SU-DHL-6 (cell line): ENCODE measurements around the gene CLEC16A.

Experiments
- H2AFZ ChIP-seq: fragments of 200-600 bp; sonication (generic); 2 replicates; pipeline ENCODE4 v1.6.1; 2014; ENCODE audit warnings: low read depth, mild to moderate bottlenecking, moderate library complexity, mixed read lengths, antibody characterized with exemption, low read length; ENCODE audit not compliant: severe bottlenecking
- H3F3A ChIP-seq: fragments of 200-600 bp; shearing (Covaris generic); 2 replicates; pipeline ENCODE4 v1.6.0; 2016; ENCODE audit warnings: antibody characterized with exemption, mild to moderate bottlenecking; ENCODE audit not compliant: insufficient read depth
- H3K27ac ChIP-seq: fragments of 200-600 bp; sonication (generic); 2 replicates; pipeline ENCODE4 v1.5.1; 2016; ENCODE audit warnings: low read depth, mild to moderate bottlenecking, low read length, moderate library complexity, mixed read lengths
- H3K27me3 ChIP-seq: fragments of 200-600 bp; sonication (generic), shearing (Covaris generic); 2 replicates; pipeline ENCODE4 v1.6.0; 2014; ENCODE audit warnings: mild to moderate bottlenecking, low read length
- H3K36me3 ChIP-seq: fragments of 200-600 bp; sonication (generic); 2 replicates; pipeline ENCODE4 v1.6.1; 2014; ENCODE audit warnings: mild to moderate bottlenecking, low read length, mixed read lengths
- H3K4me2 ChIP-seq: fragments of 300-600, 200-600 bp; shearing (Covaris generic), sonication (generic); 2 replicates; pipeline ENCODE4 v1.6.0; 2014; ENCODE audit warnings: low read length, low read depth, mild to moderate bottlenecking; ENCODE audit not compliant: poor library complexity, severe bottlenecking
- H3K4me3 ChIP-seq: fragments of 200-600 bp; sonication (generic); 2 replicates; pipeline ENCODE4 v1.5.1; 2014; ENCODE audit warnings: antibody characterized with exemption, low read length, mild to moderate bottlenecking, mixed read lengths; ENCODE audit not compliant: insufficient read depth, poor library complexity, severe bottlenecking
- H3K79me2 ChIP-seq: fragments of 200-600 bp; sonication (generic); 2 replicates; pipeline ENCODE4 v1.6.1; 2014; ENCODE audit warnings: mild to moderate bottlenecking, low read length, moderate library complexity; ENCODE audit not compliant: insufficient read depth
- H3K9ac ChIP-seq: fragments of 200-600 bp; sonication (generic); 2 replicates; pipeline ENCODE4 v1.7.0; 2014; ENCODE audit warnings: mild to moderate bottlenecking, low read length
- H3K9me2 ChIP-seq: fragments of 200-600 bp; sonication (generic); replicated peaks from 2 replicates; pipeline ENCODE4 v1.6.1; 2014; ENCODE audit warnings: low read length; ENCODE audit not compliant: insufficient read depth
- H3K9me3 ChIP-seq: fragments of 200-600 bp; sonication (generic); 2 replicates; pipeline ENCODE4 v1.6.1; 2014; ENCODE audit warnings: low read length, mixed read lengths; ENCODE audit not compliant: insufficient read depth
- H4K20me1 ChIP-seq: fragments of 200-600 bp; sonication (generic); 2 replicates; pipeline ENCODE4 v1.6.1; 2014; ENCODE audit warnings: low read depth, mild to moderate bottlenecking, antibody characterized with exemption, low read length, moderate library complexity, mixed read lengths
- CTCF ChIP-seq: fragments of 200-600 bp; sonication (generic); IDR thresholded peaks from one replicate; pipeline ENCODE4 v1.5.1; 2017; ENCODE audit warnings: antibody characterized with exemption, mild to moderate bottlenecking, low read length, moderate library complexity; ENCODE audit not compliant: insufficient read depth, poor library complexity, severe bottlenecking
- EZH2phosphoT487 ChIP-seq: fragments of 200-600 bp; sonication (generic), shearing (Covaris generic); conservative IDR thresholded peaks from 2 replicates; pipeline ENCODE4 v1.6.1; 2018; ENCODE audit warnings: mild to moderate bottlenecking, antibody characterized with exemption, low read length, moderate library complexity, mixed read lengths

Gene CLEC16A

DNA sequence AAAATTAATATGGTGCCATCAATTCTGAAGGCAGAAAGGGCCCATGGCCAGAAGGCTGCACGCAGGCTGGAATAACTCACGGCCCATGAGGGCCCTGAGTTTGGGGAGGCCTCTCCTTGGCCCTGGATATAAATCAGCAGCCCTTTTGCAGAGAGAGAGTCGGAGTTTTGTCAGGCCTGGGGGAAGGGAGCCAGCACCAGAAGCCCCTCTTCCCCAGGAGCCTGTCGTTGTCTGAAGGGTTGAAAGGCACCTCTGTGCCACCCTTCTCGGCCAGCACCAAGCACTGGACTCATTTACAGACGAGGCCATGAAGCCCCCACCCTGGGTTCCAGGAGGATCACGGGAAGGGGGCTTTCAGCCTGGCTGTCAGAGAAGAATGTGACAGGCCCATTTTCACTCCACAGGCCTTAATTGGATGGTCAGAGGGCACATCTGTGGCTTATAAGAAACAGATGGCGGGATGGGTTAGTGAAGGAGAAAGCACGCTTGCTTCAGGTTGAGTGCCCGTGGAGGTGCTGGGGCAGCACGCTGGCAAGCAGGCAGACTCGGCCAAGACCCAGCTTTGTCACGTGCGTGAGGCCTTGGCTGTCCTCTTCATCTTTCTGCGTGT, 140.6 kb downstream of the CLEC16A start:
- no peaks in the 10 kb centered on the region for H3F3A ChIP-seq
- H3K4me2 ChIP-seq: no peak overlapping the region
- H3K9me2 ChIP-seq: no peaks in the 10 kb centered on the region
- H3K9ac ChIP-seq: no peak overlapping the region
- TF ChIP-seq EZH2phosphoT487 (no peak), CTCF (no peak)
- H2AFZ ChIP-seq: no peak overlapping the region
- H3K79me2 ChIP-seq: no peaks in the 10 kb centered on the region
- H3K9me3 ChIP-seq: no peaks in the 10 kb centered on the region
- no peaks in the 10 kb centered on the region for H3K27me3 ChIP-seq
- H4K20me1 ChIP-seq: no peaks in the 10 kb centered on the region
- H3K36me3 ChIP-seq: no peaks in the 10 kb centered on the region
- no peak overlapping the region for H3K4me3 ChIP-seq
- no peak overlapping the region for H3K27ac ChIP-seq

DNA sequence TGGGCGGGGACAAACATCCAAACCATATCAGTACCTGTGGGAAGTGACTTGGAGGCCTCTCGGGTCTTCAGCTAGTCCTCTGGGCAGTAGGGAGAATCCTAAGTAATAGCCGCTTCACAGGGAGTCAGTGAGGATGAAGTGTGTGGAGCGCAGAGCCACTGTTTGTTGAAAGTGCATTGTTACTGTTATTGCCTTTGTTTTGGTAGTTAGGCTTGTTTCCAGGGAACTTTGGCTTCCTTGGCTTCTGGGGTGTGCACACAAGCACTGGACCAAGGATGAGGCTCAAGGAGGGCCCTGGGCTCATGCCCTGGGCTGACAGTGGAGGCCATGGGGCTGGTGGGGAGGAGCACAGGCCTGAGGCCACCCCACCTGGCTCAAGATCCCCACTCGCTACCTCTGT, 141.6 kb downstream of the CLEC16A start:
- H3K4me2 ChIP-seq: no peak overlapping the region
- no peaks in the 10 kb centered on the region for H3K9me3 ChIP-seq
- H3K4me3 ChIP-seq: no peak overlapping the region
- no peak overlapping the region for H3K9ac ChIP-seq
- H3K27me3 ChIP-seq: no peaks in the 10 kb centered on the region
- no peaks in the 10 kb centered on the region for H3K9me2 ChIP-seq
- no peaks in the 10 kb centered on the region for H3F3A ChIP-seq
- H3K27ac ChIP-seq: no peak overlapping the region
- H4K20me1 ChIP-seq: no peaks in the 10 kb centered on the region
- H3K79me2 ChIP-seq: no peaks in the 10 kb centered on the region
- TF ChIP-seq CTCF (no peak), EZH2phosphoT487 (no peak)
- H2AFZ ChIP-seq: no peak overlapping the region
- H3K36me3 ChIP-seq: no peaks in the 10 kb centered on the region

GRCh38 chr16:11087691-11088073, 143.3 kb downstream of the CLEC16A start:
- TF ChIP-seq CTCF (no peak), EZH2phosphoT487 (no peak)
- Histone ChIP-seq H3K9me2 (no peaks in the 10 kb centered on the region), H3F3A (no peaks in the 10 kb centered on the region), H3K4me3 (no peak overlapping the region), H4K20me1 (no peaks in the 10 kb centered on the region), H3K36me3 (no peaks in the 10 kb centered on the region), H2AFZ (no peak overlapping the region), H3K9me3 (no peaks in the 10 kb centered on the region), H3K27ac (no peak overlapping the region), H3K4me2 (no peak overlapping the region), H3K9ac (no peak overlapping the region), H3K27me3 (no peaks in the 10 kb centered on the region), H3K79me2 (no peaks in the 10 kb centered on the region)
